Sigmoid colon (tissue), 7 donors: ENCODE data around the gene ACYP2. TPM values are rescaled to one million over a fixed set of nuclear protein-coding genes. Genes with fewer than 3 reads are reported as not detected.

Source experiments
- DNase-seq: peaks from one replicate; pipeline ENCODE4 v3.0.0-alpha.2; 2019
- H3K27ac ChIP-seq, 4 donors: fragments of 200-600 bp; sonication (generic); one replicate each; pipeline ENCODE4 v1.5.1; 2016 to 2019; ENCODE audit warnings: mild to moderate bottlenecking in 1 of 4
- H3K27me3 ChIP-seq, 3 donors: fragments of 200-600 bp; sonication (generic); one replicate each; pipeline ENCODE4 v1.5.1; 2019; ENCODE audit warnings: mild to moderate bottlenecking in 1 of 3
- H3K36me3 ChIP-seq, 4 donors: fragments of 200-600 bp; sonication (generic); one replicate each; pipeline ENCODE4 v1.5.1; 2016 to 2019
- H3K4me1 ChIP-seq, 4 donors: fragments of 200-600 bp; sonication (generic); one replicate each; pipeline ENCODE4 v1.5.1; 2017 to 2019
- H3K4me3 ChIP-seq, 4 donors: fragments of 200-600 bp; sonication (generic); one replicate each; pipeline ENCODE4 v1.5.1; 2017 to 2019; ENCODE audit warnings: mild to moderate bottlenecking in 2 of 4, moderate library complexity in 1 of 4
- H3K9me3 ChIP-seq, 4 donors: fragments of 200-600 bp in 3 of 4; sonication (generic) in 3 of 4; one replicate each; pipeline versions ENCODE4 v1.5.1 to v1.6.1; 2013 to 2019
- CTCF ChIP-seq, 4 experiments: fragments of 450-650 bp in 3 of 4; fragments of 200-600 bp in 1 of 4; IDR thresholded peaks; one replicate each; pipeline ENCODE4 v1.5.1; 2016 to 2019; ENCODE audit warnings: antibody characterized with exemption in 4 of 4, mild to moderate bottlenecking in 3 of 4, moderate library complexity in 2 of 4
- EP300 ChIP-seq, 4 donors: sonication (generic); formaldehyde crosslinking; IDR thresholded peaks; one replicate each; pipeline ENCODE4 v1.6.1; 2017; ENCODE audit warnings: antibody characterized with exemption in 4 of 4
- POLR2A ChIP-seq, 2 donors: fragments of 450-650 bp; IDR thresholded peaks; one replicate each; pipeline ENCODE4 v1.6.1; 2016; ENCODE audit warnings: antibody characterized with exemption in 2 of 2, mild to moderate bottlenecking in 2 of 2, moderate library complexity in 2 of 2
- POLR2AphosphoS5 ChIP-seq, 4 donors: sonication (generic); formaldehyde crosslinking; IDR thresholded peaks; one replicate each; pipeline ENCODE4 v1.6.1; 2017; ENCODE audit warnings: antibody characterized with exemption in 4 of 4
- WGBS, 2 donors: extraction: QIAGEN DNeasy Blood & Tissue Kit; methylation state at CpG; one replicate each; pipeline ENCODE4 v1.1.7; 2013; 5-methylcytosine and 5-hydroxymethylcytosine counted together
- intact Hi-C: fragments of 100-400 bp; cut with DNase I; formaldehyde crosslinking; loops from one replicate; pipeline ENCODE4 v1.15.1; 2023
- polyA plus RNA-seq, 3 donors: library from polyadenylated mRNA; stranded (reverse); fragments of 200-250 nt; gene quantifications; one replicate each; pipeline ENCODE4 v1.2.3, GENCODE V29; 2013
- total RNA-seq, 4 donors: library from RNA; depleted of rRNA; stranded (reverse); fragments of >200 nt; gene quantifications; one replicate each; pipeline ENCODE4 v1.1.0, GENCODE V29; 2016
- donor health status: healthy with polysubstance abuse.
- donor health status: Bipolar disorder and iron deficiency.
- donor health status: healthy.

ACYP2 gene
- total and polyA plus RNA-seq, 7 donors, result 13.2 to 32.0 (median 19.8) TPM

- no peaks in the 10 kb centered on the region for H3K27me3 ChIP-seq
- WGBS, 2 donors, result 96% methylated on average over 5 of the region's 5 CpGs
- intact Hi-C loops, result no loop called here
- TF ChIP-seq EP300 (IDR thresholded peaks at IDR 0.05) (no peak), POLR2A (IDR thresholded peaks at IDR 0.05) (no peak), POLR2AphosphoS5 (IDR thresholded peaks at IDR 0.05) (no peak)
- no peak overlapping the region for H3K27ac ChIP-seq
- H3K4me1 ChIP-seq, result no peaks in the 10 kb centered on the region
- no peaks in the 10 kb centered on the region for H3K9me3 ChIP-seq
- H3K36me3 ChIP-seq, result no peaks in the 10 kb centered on the region
- DNase-seq, result no peak
- H3K4me3 ChIP-seq, result no peak overlapping the region
Observed at GRCh38 chr2:54298514-54298913, 183.1 kb downstream of the ACYP2 start.

GRCh38 chr2:54303631-54304030 is 188.2 kb downstream of the ACYP2 start:
- Histone ChIP-seq H3K4me3 (no peak overlapping the region), H3K36me3 (no peaks in the 10 kb centered on the region), H3K27ac (no peak overlapping the region), H3K4me1 (no peaks in the 10 kb centered on the region), H3K27me3 (no peaks in the 10 kb centered on the region), H3K9me3 (no peaks in the 10 kb centered on the region)
- DNase-seq, result no peak
- no peak for TF ChIP-seq CTCF (IDR thresholded peaks at IDR 0.05)
- TF ChIP-seq EP300 (IDR thresholded peaks at IDR 0.05), result no peak
- no peak for TF ChIP-seq POLR2A (IDR thresholded peaks at IDR 0.05)
- no peak for TF ChIP-seq POLR2AphosphoS5 (IDR thresholded peaks at IDR 0.05)
- intact Hi-C loops, result no loop called here

DNA sequence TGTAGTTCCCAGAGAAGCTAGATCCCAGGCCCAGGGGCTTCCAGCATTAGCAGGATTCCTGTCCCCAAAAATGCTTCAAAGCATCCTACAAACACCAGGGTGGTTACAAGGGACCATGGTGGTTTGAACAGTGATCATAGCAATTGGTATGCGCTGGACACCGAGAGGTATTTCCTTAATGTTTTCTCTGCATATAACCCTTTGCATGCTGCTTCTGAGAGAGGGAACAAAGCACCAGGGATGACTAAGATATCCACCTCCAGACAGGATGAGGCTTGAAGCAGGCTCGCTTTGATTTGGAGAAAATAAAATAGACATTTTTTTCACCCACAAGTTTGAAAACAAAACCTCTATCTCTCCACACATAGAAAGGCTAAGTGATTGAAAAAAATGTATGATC is 191.1 kb downstream of the ACYP2 start:
- H3K4me3 ChIP-seq, result no peak overlapping the region
- TF ChIP-seq POLR2A (IDR thresholded peaks at IDR 0.05) (no peak), POLR2AphosphoS5 (IDR thresholded peaks at IDR 0.05) (no peak), CTCF (IDR thresholded peaks at IDR 0.05) (no peak)
- no peaks in the 10 kb centered on the region for H3K36me3 ChIP-seq
- WGBS, 2 donors, result 89 to 93% methylated on average over 3 of the region's 3 CpGs
- DNase-seq, result no peak
- intact Hi-C loops, result no loop called here
- no peak overlapping the region for H3K27ac ChIP-seq
- H3K4me1 ChIP-seq, result no peaks in the 10 kb centered on the region
- H3K27me3 ChIP-seq, result no peaks in the 10 kb centered on the region
- H3K9me3 ChIP-seq, result no peaks in the 10 kb centered on the region

DNA sequence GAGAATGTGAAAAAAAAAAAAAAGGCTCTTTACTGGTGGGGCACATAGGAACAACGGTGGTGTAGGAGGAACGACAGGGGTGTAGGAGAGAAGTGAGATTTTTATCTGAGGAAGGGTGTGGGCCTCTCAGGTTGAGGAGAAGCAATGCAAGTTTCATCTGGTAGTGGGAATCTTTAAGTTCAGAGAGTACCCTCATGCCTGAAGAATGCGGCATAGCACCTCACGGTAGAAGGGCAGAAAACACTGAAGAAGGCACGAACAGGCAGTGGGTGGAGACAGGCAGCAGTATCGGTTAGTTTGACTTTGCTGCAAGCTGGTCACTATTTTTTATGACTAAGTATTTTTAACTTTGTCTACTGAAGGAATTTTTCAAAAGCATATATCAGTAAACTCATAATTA is 192.8 kb downstream of the ACYP2 start:
- no peak for DNase-seq
- no peaks in the 10 kb centered on the region for H3K36me3 ChIP-seq
- H3K9me3 ChIP-seq, result no peaks in the 10 kb centered on the region
- TF ChIP-seq EP300 (IDR thresholded peaks at IDR 0.05), result no peak
- TF ChIP-seq POLR2AphosphoS5 (IDR thresholded peaks at IDR 0.05), result no peak
- TF ChIP-seq CTCF (IDR thresholded peaks at IDR 0.05), result no peak
- TF ChIP-seq POLR2A (IDR thresholded peaks at IDR 0.05), result no peak
- intact Hi-C loops, result no loop called here
- no peak overlapping the region for H3K4me3 ChIP-seq
- H3K4me1 ChIP-seq, result no peaks in the 10 kb centered on the region
- WGBS, 2 donors, result 85 to 94% methylated on average over 6 of the region's 6 CpGs
- no peak overlapping the region for H3K27ac ChIP-seq
- no peaks in the 10 kb centered on the region for H3K27me3 ChIP-seq

GRCh38 chr2:54308782-54309181 is 193.4 kb downstream of the ACYP2 start:
- TF ChIP-seq POLR2AphosphoS5 (IDR thresholded peaks at IDR 0.05) (no peak), POLR2A (IDR thresholded peaks at IDR 0.05) (no peak), EP300 (IDR thresholded peaks at IDR 0.05) (no peak), CTCF (IDR thresholded peaks at IDR 0.05) (no peak)
- intact Hi-C loops, result no loop called here
- H3K36me3 ChIP-seq, result no peaks in the 10 kb centered on the region
- H3K4me1 ChIP-seq, result no peaks in the 10 kb centered on the region
- H3K9me3 ChIP-seq, result no peaks in the 10 kb centered on the region
- no peak for DNase-seq
- H3K4me3 ChIP-seq, result no peak overlapping the region
- no peak overlapping the region for H3K27ac ChIP-seq
- WGBS, 2 donors, result 59 to 86% methylated on average over 2 of the region's 2 CpGs
- no peaks in the 10 kb centered on the region for H3K27me3 ChIP-seq
